SK-N-SH (cell line): ENCODE data around the gene PPARD. TPM values are rescaled to one million over a fixed set of nuclear protein-coding genes. Genes with fewer than 3 reads are reported as not detected.

ENCODE experiments used
- CTCF ChIA-PET: fragments of 300-600, 350-600 bp; formaldehyde crosslinking; extraction: SDS; loops from one replicate; lab custom pipeline; 2021; lab: Yijun Ruan, JAX
- POLR2A ChIA-PET: fragments of 350-600 bp; sonication (Branson Sonifier 250); formaldehyde crosslinking; extraction: SDS; loops from one replicate; lab custom pipeline; 2020; ENCODE audit warnings: antibody characterized with exemption, inconsistent platforms; lab: Yijun Ruan, JAX
- DNase-seq: peaks from one replicate; pipeline ENCODE4 v3.0.0; 2012
- H2AFZ ChIP-seq: fragments of 200-600 bp; sonication (generic); 2 replicates; pipeline ENCODE4 v1.8.1; 2016; ENCODE audit warnings: antibody characterized with exemption, mild to moderate bottlenecking, low read depth
- H3F3A ChIP-seq: fragments of 200-600 bp; sonication (generic); replicated peaks from 2 replicates; pipeline ENCODE3; 2016; ENCODE audit warnings: antibody characterized with exemption, mild to moderate bottlenecking; ENCODE audit not compliant: insufficient read depth
- H3K27ac ChIP-seq, 2 experiments: fragments of 200-500 bp in 1 of 2; fragments of 200-600 bp in 1 of 2; sonication (Bioruptor generic) in 1 of 2; sonication (generic), shearing (Covaris generic) in 1 of 2; 2 replicates each; pipeline versions ENCODE4 v1.5.1 to v1.6.1; 2014 to 2016; ENCODE audit warnings: low read depth in 2 of 2, inconsistent platforms in 1 of 2, low read length in 1 of 2, mild to moderate bottlenecking in 1 of 2, mixed read lengths in 1 of 2
- H3K27me3 ChIP-seq: fragments of 200-600 bp; sonication (generic), shearing (Covaris generic); 2 replicates; pipeline ENCODE4 v1.6.1; 2016; ENCODE audit warnings: mixed run types; ENCODE audit not compliant: insufficient read depth
- H3K36me3 ChIP-seq, 2 experiments: fragments of 200-500 bp in 1 of 2; fragments of 200-600 bp in 1 of 2; sonication (Bioruptor generic) in 1 of 2; sonication (generic) in 1 of 2; replicated peaks in 1 of 2; 2 replicates each; pipeline versions ENCODE3 to v1.5.1; 2014 to 2016; ENCODE audit warnings: low read length in 1 of 2, mild to moderate bottlenecking in 1 of 2; ENCODE audit not compliant: insufficient read depth in 2 of 2, control insufficient read depth in 1 of 2
- H3K4me1 ChIP-seq, 2 experiments: fragments of 200-500 bp in 1 of 2; fragments of 200-600 bp in 1 of 2; sonication (Bioruptor generic) in 1 of 2; sonication (generic), shearing (Covaris generic) in 1 of 2; 2 replicates each; pipeline versions ENCODE4 v1.5.1 to v1.6.1; 2014 to 2016; ENCODE audit warnings: low read depth in 1 of 2, low read length in 1 of 2, mixed run types in 1 of 2; ENCODE audit not compliant: insufficient read depth in 2 of 2, control insufficient read depth in 1 of 2
- H3K4me2 ChIP-seq: fragments of 200-600 bp; sonication (generic), shearing (Covaris generic); 2 replicates; pipeline ENCODE4 v1.6.1; 2017; ENCODE audit warnings: mixed run types
- H3K4me3 ChIP-seq, 2 experiments: fragments of 200-500 bp in 1 of 2; fragments of 200-600 bp in 1 of 2; sonication (Bioruptor generic) in 1 of 2; sonication (generic), shearing (Covaris generic) in 1 of 2; 2 replicates each; pipeline versions ENCODE4 v1.5.1 to v1.8.1; 2014 to 2016; ENCODE audit warnings: low read depth in 2 of 2, inconsistent platforms in 1 of 2, low read length in 1 of 2, mild to moderate bottlenecking in 1 of 2, mixed read lengths in 1 of 2, moderate library complexity in 1 of 2
- H3K79me2 ChIP-seq: fragments of 200-600 bp; sonication (generic); 2 replicates; pipeline ENCODE4 v1.8.1; 2017; ENCODE audit warnings: mild to moderate bottlenecking; ENCODE audit not compliant: insufficient read depth
- H3K9ac ChIP-seq: fragments of 200-600 bp; sonication (generic); 2 replicates; pipeline ENCODE4 v1.6.1; 2017; ENCODE audit warnings: mixed run types
- H3K9me2 ChIP-seq: fragments of 200-600 bp; sonication (generic); 2 replicates; pipeline ENCODE4 v1.6.1; 2017; ENCODE audit warnings: mixed run types
- H3K9me3 ChIP-seq: fragments of 200-600 bp; sonication (generic); 2 replicates; pipeline ENCODE4 v1.6.1; 2017; ENCODE audit warnings: mixed run types, mild to moderate bottlenecking, moderate library complexity
- H4K20me1 ChIP-seq: fragments of 200-600 bp; sonication (generic); 2 replicates; pipeline ENCODE4 v1.6.1; 2017; ENCODE audit warnings: mild to moderate bottlenecking, mixed run types; ENCODE audit not compliant: insufficient read depth
- EP300 ChIP-seq, 2 experiments: IDR thresholded peaks; 2 replicates each; pipeline versions ENCODE4 v1.4.0 to v1.6.1; 2012; ENCODE audit warnings: borderline replicate concordance in 1 of 2, low read depth in 1 of 2, low read length in 1 of 2
- JUND ChIP-seq: IDR thresholded peaks from 2 replicates; pipeline ENCODE4 v1.4.0; 2012
- MEF2A ChIP-seq: IDR thresholded peaks from 2 replicates; pipeline ENCODE4 v1.4.0; 2012; ENCODE audit warnings: low read depth, borderline replicate concordance
- MXI1 ChIP-seq: IDR thresholded peaks from 2 replicates; pipeline ENCODE4 v1.6.1; 2012; ENCODE audit warnings: mild to moderate bottlenecking, low read depth, low read length, improper control_type of control experiment
- NRF1 ChIP-seq: IDR thresholded peaks from 2 replicates; pipeline ENCODE4 v1.6.1; 2012; ENCODE audit warnings: low read depth, mild to moderate bottlenecking, low read length
- PBX3 ChIP-seq: IDR thresholded peaks from 2 replicates; pipeline ENCODE4; 2012
- POLR2AphosphoS5 ChIP-seq: IDR thresholded peaks from 2 replicates; pipeline ENCODE4 v1.6.1; 2012; ENCODE audit warnings: low read depth, low read length
- RFX5 ChIP-seq: IDR thresholded peaks from 2 replicates; pipeline ENCODE4 v1.6.1; 2012; ENCODE audit warnings: mild to moderate bottlenecking, improper control_type of control experiment, low read length
- TAF1 ChIP-seq: IDR thresholded peaks from 2 replicates; pipeline ENCODE4 v1.6.1; 2012; ENCODE audit warnings: low read depth, mild to moderate bottlenecking, low read length, moderate library complexity, borderline replicate concordance
- TCF12 ChIP-seq: IDR thresholded peaks from 2 replicates; pipeline ENCODE4 v1.4.0; 2012
- TEAD4 ChIP-seq: IDR thresholded peaks from 2 replicates; pipeline ENCODE4 v1.4.0; 2012; ENCODE audit warnings: mild to moderate bottlenecking, borderline replicate concordance; ENCODE audit not compliant: insufficient read depth
- WGBS: methylation state at CpG from one replicate; pipeline ENCODE4 v1.1.6; 2017; ENCODE audit warnings: low lambda C conversion rate; 5-methylcytosine and 5-hydroxymethylcytosine counted together
- polyA plus RNA-seq, 3 experiments: library from polyadenylated mRNA; depleted of rRNA; stranded (reverse); fragments of >200 nt; gene quantifications; 2 replicates each; pipeline ENCODE4 v1.2.3, GENCODE V29; 2012
- TF ChIP-seq, protein P1 (sequence below): fragments of 150-350 bp; IDR thresholded peaks from 2 replicates; pipeline ENCODE4 v1.6.1; 2017; ENCODE audit warnings: antibody characterized with exemption, low read length, low read depth, borderline replicate concordance
- TF ChIP-seq, protein P2 (sequence below): fragments of 150-350 bp; IDR thresholded peaks from 2 replicates; pipeline ENCODE4 v1.6.1; 2016; ENCODE audit warnings: mild to moderate bottlenecking, low read depth, low read length
- TF ChIP-seq, protein P3 (sequence below): IDR thresholded peaks from 2 replicates; pipeline ENCODE4 v1.4.0; 2012; ENCODE audit warnings: low read depth
- TF ChIP-seq, protein P4 (sequence below): IDR thresholded peaks from 2 replicates; pipeline ENCODE4 v1.4.0; 2012; ENCODE audit warnings: low read depth, borderline replicate concordance

The PPARD gene
- polyA plus RNA-seq, 1 of the 3 experiments (the other 2 are of a cell fraction), result 13.3 TPM

DNA sequence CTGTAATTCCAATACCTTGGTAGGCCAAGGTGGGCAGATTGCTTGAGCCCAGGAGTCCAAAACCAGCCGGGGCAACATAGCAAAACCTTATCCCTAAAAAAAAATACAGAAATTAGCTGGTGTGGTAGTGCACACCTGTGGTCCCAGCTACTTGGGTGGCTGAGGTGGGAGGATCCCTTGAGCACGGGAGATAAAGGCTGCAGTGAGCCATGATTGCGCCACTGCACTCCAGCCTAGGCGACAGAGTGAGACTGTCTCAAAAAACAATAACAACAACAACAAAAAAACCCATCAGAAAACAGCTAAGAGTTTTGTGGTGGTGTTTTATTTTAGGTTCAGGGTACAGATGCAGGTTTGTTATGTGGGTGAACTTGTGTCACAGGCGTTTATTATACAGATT lies 66.9 kb downstream of the PPARD start:
- H3K4me2 ChIP-seq, result no peak overlapping the region
- H3K27ac ChIP-seq, result no peak overlapping the region
- TF ChIP-seq TEAD4, result no peak
- TF ChIP-seq, protein P1, sequence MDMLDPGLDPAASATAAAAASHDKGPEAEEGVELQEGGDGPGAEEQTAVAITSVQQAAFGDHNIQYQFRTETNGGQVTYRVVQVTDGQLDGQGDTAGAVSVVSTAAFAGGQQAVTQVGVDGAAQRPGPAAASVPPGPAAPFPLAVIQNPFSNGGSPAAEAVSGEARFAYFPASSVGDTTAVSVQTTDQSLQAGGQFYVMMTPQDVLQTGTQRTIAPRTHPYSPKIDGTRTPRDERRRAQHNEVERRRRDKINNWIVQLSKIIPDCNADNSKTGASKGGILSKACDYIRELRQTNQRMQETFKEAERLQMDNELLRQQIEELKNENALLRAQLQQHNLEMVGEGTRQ, result no peak
- TF ChIP-seq NRF1, result no peak
- no peak for TF ChIP-seq RFX5
- no peak for TF ChIP-seq PBX3
- TF ChIP-seq TAF1, result no peak
- TF ChIP-seq TCF12, result no peak
- TF ChIP-seq JUND, result no peak
- TF ChIP-seq, protein P2, sequence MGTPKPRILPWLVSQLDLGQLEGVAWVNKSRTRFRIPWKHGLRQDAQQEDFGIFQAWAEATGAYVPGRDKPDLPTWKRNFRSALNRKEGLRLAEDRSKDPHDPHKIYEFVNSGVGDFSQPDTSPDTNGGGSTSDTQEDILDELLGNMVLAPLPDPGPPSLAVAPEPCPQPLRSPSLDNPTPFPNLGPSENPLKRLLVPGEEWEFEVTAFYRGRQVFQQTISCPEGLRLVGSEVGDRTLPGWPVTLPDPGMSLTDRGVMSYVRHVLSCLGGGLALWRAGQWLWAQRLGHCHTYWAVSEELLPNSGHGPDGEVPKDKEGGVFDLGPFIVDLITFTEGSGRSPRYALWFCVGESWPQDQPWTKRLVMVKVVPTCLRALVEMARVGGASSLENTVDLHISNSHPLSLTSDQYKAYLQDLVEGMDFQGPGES, result no peak
- TF ChIP-seq, protein P3, sequence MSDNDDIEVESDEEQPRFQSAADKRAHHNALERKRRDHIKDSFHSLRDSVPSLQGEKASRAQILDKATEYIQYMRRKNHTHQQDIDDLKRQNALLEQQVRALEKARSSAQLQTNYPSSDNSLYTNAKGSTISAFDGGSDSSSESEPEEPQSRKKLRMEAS, result no peak
- no peak for TF ChIP-seq POLR2AphosphoS5
- TF ChIP-seq EP300 (IDR thresholded peaks at IDR 0.05; ENCODE audit: borderline replicate concordance in 1 of 2, low read depth in 1 of 2, low read length in 1 of 2), result no peak
- TF ChIP-seq MXI1, result no peak
- TF ChIP-seq MEF2A, result no peak
- TF ChIP-seq, protein P4, sequence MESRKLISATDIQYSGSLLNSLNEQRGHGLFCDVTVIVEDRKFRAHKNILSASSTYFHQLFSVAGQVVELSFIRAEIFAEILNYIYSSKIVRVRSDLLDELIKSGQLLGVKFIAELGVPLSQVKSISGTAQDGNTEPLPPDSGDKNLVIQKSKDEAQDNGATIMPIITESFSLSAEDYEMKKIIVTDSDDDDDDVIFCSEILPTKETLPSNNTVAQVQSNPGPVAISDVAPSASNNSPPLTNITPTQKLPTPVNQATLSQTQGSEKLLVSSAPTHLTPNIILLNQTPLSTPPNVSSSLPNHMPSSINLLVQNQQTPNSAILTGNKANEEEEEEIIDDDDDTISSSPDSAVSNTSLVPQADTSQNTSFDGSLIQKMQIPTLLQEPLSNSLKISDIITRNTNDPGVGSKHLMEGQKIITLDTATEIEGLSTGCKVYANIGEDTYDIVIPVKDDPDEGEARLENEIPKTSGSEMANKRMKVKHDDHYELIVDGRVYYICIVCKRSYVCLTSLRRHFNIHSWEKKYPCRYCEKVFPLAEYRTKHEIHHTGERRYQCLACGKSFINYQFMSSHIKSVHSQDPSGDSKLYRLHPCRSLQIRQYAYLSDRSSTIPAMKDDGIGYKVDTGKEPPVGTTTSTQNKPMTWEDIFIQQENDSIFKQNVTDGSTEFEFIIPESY, result no peak
- POLR2A ChIA-PET, result no interaction called here
- no peaks in the 10 kb centered on the region for H3K9me3 ChIP-seq
- CTCF ChIA-PET, result interaction anchor here (1.0 kb wide), 1 partner anchor 67 kb away, joined by 4 read pairs; no protein-coding TSS in a partner anchor
- H3K27me3 ChIP-seq, result no peaks in the 10 kb centered on the region
- H2AFZ ChIP-seq, result no peak overlapping the region
- peaks cover 0 to 4% of the 10 kb centered on the region in 2 experiments for H3K36me3 ChIP-seq
- H3K4me3 ChIP-seq, result no peak overlapping the region
- H3K4me1 ChIP-seq, result peaks cover 0 to 8% of the 10 kb centered on the region in 2 experiments; a peak in 1 of 4 replicates
- H3K9ac ChIP-seq, result no peak overlapping the region
- no peaks in the 10 kb centered on the region for H4K20me1 ChIP-seq
- H3K79me2 ChIP-seq, result no peaks in the 10 kb centered on the region
- H3F3A ChIP-seq, result no peaks in the 10 kb centered on the region
- DNase-seq, result no peak
- 92% methylated on average over 5 of the region's 5 CpGs for WGBS
- H3K9me2 ChIP-seq, result no peaks in the 10 kb centered on the region
